H1 (cell line): Measurements from ENCODE around the gene MLN. TPM values are rescaled to one million over a fixed set of nuclear protein-coding genes. Genes with fewer than 3 reads are reported as not detected.
A peak's percentile ranks its signal among the peaks of the same experiment; 100 is the strongest.

Experiments used
- CHD2 ChIP-seq: IDR thresholded peaks from 2 replicates; pipeline ENCODE4 v1.6.1; 2012; ENCODE audit warnings: low read length, improper control_type of control experiment
- CHD7 ChIP-seq: fragments of 300-600 bp; sonication (generic); IDR thresholded peaks from 2 replicates; pipeline ENCODE4 v1.7.1; 2012; ENCODE audit warnings: low read length, moderate library complexity, mild to moderate bottlenecking, inconsistent platforms; ENCODE audit not compliant: insufficient replicate concordance
- CTBP2 ChIP-seq: IDR thresholded peaks from 2 replicates; pipeline ENCODE4 v1.7.0; 2011; ENCODE audit warnings: borderline replicate concordance, mild to moderate bottlenecking, moderate library complexity, mixed read lengths, low read length; ENCODE audit not compliant: insufficient read depth, insufficient read length
- EGR1 ChIP-seq: IDR thresholded peaks from 2 replicates; pipeline ENCODE4 v1.6.1; 2011; ENCODE audit warnings: low read depth, low read length, borderline replicate concordance
- HDAC6 ChIP-seq: IDR thresholded peaks from one replicate; pipeline ENCODE4 v1.7.1; 2012; ENCODE audit warnings: low read depth, mild to moderate bottlenecking, inconsistent platforms, low read length, moderate library complexity
- POLR2AphosphoS5 ChIP-seq: IDR thresholded peaks from 2 replicates; pipeline ENCODE4 v1.6.1; 2011; ENCODE audit warnings: low read depth, low read length
- SP1 ChIP-seq: IDR thresholded peaks from 2 replicates; pipeline ENCODE4 v1.6.1; 2011; ENCODE audit warnings: low read depth, low read length
- SUZ12 ChIP-seq: fragments of 200-600 bp; sonication (generic); IDR thresholded peaks from 2 replicates; pipeline ENCODE4 v1.6.1; 2012; ENCODE audit warnings: mild to moderate bottlenecking, inconsistent platforms, low read length, moderate library complexity, mixed read lengths
- TBP ChIP-seq: IDR thresholded peaks from 2 replicates; pipeline ENCODE4 v1.6.1; 2011; ENCODE audit warnings: low read depth, low read length, improper control_type of control experiment
- TEAD4 ChIP-seq: IDR thresholded peaks from 2 replicates; pipeline ENCODE4 v1.6.1; 2012; ENCODE audit warnings: low read depth, low read length, inconsistent platforms, mixed read lengths
- YY1 ChIP-seq: IDR thresholded peaks from 2 replicates; pipeline ENCODE4 v1.6.1; 2011; ENCODE audit warnings: low read depth, mild to moderate bottlenecking, low read length
- polyA plus RNA-seq, 7 experiments: library from polyadenylated mRNA; depleted of rRNA in 3 of 7; stranded (reverse) in 5 of 7; unstranded in 2 of 7; fragments of >200 nt in 5 of 7; fragments of 200-250 nt in 2 of 7; gene quantifications; 1 replicate in 5 of 7; 2 replicates in 1 of 7; 4 replicates in 1 of 7; pipeline versions ENCODE4 v1.2.1 to v1.2.3, GENCODE V29; 2011 to 2013; ENCODE audit warnings: missing spikeins in 2 of 7, mixed read lengths in 2 of 7
- total RNA-seq: library from RNA; stranded (reverse); fragmentation: NEBNext Ultra II Directional; extraction: Animal tissue kit (Norgen Biotek cat#: 25700); gene quantifications from 2 replicates; pipeline ENCODE4 v1.2.1, GENCODE V29; 2021

MLN gene
- total and polyA plus RNA-seq, 2 of the 8 experiments (the other 6 are each of a cell fraction or from before 2014, with no cell fraction given) = not detected

- peak; percentile 61; the same call in 1 of the 2 replicates for TF ChIP-seq YY1
- TF ChIP-seq TBP = no peak
- TF ChIP-seq POLR2AphosphoS5 = no peak
- TF ChIP-seq CHD7 = no peak
- TF ChIP-seq TEAD4 = peak; percentile 98
- TF ChIP-seq CHD2 = 0 out of 2 replicates have a peak, but pooled peaks have one; percentile 30
- no peak; the same call in 1 of the 2 replicates for TF ChIP-seq SUZ12
- TF ChIP-seq HDAC6 = no peak
- no peak for TF ChIP-seq EGR1
- no peak for TF ChIP-seq CTBP2
- peak; percentile 89 for TF ChIP-seq SP1
Observed at GRCh38 chr6:33781131-33781975, 22.4 kb downstream of the MLN start (continued).
